Stimulated activated CD8-positive, alpha-beta memory T cell treated with anti-CD3 and anti-CD28 coated beads, Interleukin-7, amount 100 ng/mL, for 48 hours (primary cell): ENCODE results near the gene MIS12.

Experiments
- DNase-seq, 2 donors: peaks; one replicate each; pipeline ENCODE4 v3.0.0-alpha.2; 2020; ENCODE audit warnings: low read depth in 1 of 2; ENCODE audit errors: extremely low read depth in 1 of 2

MIS12 gene

DNA sequence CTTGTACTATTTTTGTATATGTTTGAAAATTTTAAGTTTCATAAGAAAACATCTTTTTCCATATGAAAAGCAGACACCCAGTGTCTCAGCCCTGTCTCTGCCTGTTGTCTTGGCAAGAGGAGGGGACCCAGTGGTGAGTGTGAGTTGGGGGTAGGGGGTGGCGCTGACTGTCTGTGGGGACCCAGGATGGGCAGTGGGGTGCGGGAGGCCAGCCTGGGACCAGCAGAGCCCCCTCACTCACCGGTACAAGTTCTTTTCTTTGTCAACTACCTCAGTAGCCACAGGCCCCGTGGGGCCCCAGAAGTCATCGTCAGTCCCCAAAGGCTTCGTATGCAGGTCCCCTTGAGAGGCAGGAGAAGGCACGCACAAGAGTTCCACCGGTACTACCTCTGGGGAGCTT, 46.2 kb downstream of the MIS12 start:
- no peak for DNase-seq

DNA sequence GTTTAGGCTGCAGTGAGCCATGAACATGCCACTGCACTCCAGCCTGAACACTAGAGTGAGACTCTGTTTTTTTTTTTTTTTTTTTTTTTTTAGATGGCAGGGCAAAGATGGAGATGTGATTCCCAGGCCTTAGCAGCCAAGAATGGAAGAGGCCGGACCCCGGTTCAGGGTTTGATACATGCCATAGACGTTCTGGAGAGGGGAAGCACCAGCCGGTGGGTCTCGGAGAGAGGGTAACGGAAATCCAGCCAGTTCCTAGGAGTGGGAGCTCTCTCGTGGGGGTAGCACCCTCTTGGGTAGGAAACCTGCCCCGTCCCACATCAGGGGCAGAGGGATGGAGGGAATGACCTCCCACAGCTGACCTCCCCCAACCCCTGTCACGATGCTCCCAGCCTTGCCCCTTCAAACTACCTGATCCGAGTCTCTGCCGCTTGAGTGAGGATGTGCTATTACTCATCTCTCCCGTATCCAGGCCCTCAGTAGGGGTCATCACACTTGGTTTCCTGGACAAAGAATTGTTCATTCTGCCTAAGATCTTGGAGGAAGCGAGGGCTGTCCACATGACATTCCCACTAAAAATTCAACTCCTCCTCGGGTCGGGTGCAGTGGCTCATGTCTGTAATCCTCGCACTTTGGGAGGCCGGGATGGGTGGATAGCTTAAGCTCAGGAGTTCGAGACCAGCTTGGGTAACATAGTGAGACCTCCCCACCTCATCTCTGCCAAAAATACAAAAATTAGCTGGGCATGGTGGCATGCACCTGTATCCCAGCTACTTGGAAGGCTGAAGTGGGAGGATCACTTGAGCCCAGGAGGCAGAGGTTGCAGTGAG, 47.3 kb downstream of the MIS12 start:
- DNase-seq: no peak

DNA sequence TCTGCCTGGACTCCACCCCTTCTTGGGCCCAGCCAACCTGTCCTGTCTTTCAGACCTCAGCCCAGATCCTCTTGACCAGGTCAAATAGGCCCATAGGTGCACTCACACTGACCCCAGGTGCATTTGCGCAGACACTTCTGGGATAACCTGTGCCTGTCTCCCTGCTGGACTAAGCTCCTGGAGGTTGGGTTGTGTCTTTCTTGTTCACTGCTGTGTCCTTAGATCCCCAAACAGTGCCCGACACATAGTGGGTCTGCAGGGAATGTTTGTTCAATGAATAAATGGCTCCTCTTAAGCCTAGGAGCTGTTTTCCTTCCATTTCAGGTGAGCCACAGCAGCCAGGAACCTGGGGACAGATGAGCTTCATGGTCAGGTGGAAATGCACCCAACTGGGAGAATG, 49.1 kb downstream of the MIS12 start:
- DNase-seq: no peak

DNA sequence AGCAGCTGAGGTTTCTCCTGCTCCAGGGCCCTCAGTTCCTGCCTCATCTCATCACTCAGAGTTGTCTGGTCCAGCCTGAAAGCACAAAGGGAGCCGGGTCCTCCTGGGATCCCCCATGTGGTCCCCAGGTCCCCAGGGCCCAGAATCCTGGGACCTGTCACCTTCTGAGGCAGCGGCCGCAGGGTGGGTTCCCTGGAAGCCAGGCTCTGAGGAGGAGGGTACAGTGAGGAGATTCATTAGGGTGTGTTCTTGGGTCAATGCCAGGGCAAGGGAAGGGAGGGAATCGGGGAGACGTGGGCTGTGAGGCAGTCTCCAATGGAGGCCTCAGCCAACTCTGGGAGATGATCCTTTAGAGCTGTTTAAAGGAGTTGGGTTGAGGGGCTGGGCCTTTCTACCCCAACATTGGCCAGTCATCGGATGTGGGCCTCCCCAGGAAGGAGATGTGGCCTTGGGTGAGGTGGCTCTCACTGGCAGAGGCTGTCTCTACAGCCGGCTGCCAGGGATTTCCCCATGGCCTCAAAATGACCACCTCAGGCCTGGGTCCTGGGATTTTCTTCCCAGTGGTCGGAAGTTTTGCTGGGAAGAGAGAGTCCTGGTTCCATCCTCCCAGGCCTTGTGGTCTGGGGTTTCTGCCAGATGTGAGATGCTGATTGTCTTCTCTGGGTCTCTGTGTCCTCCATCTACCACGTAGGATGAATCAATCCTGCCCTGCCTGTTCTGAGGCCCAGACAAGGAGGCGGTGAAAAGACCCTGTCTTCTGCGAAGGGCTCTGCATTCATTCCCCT, 50.7 kb downstream of the MIS12 start:
- no peak for DNase-seq

DNA sequence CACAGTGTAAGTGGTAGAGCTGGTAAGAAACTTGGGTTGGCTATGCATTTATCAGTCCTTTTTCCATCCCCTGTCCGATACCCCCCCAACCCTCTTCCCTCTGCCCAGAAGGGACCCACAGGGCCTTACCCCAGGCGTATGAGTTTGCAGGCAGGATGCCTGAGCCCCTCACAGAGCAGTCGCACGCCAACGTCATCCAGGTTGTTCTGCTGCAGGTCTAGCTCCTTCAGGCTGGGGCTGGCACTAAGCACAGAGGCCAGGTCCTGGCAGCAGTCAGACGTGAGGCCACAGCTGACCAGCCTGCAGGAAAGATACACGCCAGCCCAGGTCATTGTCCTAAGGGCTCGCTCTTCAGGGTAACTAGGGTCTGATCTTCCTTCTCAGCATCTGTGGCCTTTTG, 52.9 kb downstream of the MIS12 start:
- DNase-seq: no peak

DNA sequence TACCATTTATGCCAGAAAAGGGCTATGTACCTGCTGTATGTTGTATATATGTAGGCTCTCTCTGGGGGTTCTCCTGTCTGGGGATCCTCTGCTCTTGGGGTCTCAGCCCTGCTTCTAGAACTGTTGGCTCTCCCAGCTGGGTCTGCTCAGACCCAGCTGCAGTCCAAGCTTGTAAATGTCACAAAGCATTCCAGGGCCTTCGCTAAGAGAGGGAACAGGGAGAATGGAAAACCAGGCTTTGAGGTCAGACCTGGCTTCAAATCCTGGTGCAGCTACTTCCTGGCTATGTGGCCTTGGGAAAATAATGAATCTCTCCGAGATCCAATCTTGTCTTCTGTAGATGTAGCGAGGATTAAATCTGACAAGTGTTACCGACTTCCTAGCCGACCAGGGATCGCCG, 54.0 kb downstream of the MIS12 start:
- no peak for DNase-seq
